ENCODE data around the gene ITGA4.

Gene ITGA4

GRCh38 chr2:181457121-181457740 is at the start of gene ITGA4:
TSS of gene ITGA4 (plus strand) at chr2:181457386. CDS start at chr2:181457655, 269 bp downstream.
- DNase-seq (ENCODE audit: low spot score) = peak; percentile 71
- H3K27ac ChIP-seq = peak within 1 kb of the TSS in 1 of 2 donors; percentile 63
- H3K4me3 ChIP-seq = peak within 1 kb of the TSS; percentile 75
- no peak for TF ChIP-seq CTCF (IDR thresholded peaks at IDR 0.05)

GRCh38 chr2:181408861-181409260 is 48.3 kb upstream of the ITGA4 start:
- no peak for DNase-seq (ENCODE audit: low spot score)
- H3K4me3 ChIP-seq = no peak overlapping the region
- H3K27ac ChIP-seq = no peak overlapping the region
- TF ChIP-seq CTCF (IDR thresholded peaks at IDR 0.05) = no peak

- no peak for TF ChIP-seq CTCF (IDR thresholded peaks at IDR 0.05)
- Histone ChIP-seq H3K4me3 (no peak overlapping the region), H3K27ac (no peak overlapping the region)
- no peak for DNase-seq (ENCODE audit: low spot score)
Measured at GRCh38 chr2:181411105-181411849, 45.9 kb upstream of the ITGA4 start.

- no peak for TF ChIP-seq CTCF (IDR thresholded peaks at IDR 0.05)
- H3K4me3 ChIP-seq = no peak overlapping the region
- DNase-seq (ENCODE audit: low spot score) = no peak
- H3K27ac ChIP-seq = no peak overlapping the region
Measured at GRCh38 chr2:181419129-181419855, 37.9 kb upstream of the ITGA4 start.

GRCh38 chr2:181420259-181421130 is 36.7 kb upstream of the ITGA4 start:
- no peak for TF ChIP-seq CTCF (IDR thresholded peaks at IDR 0.05)
- no peak for DNase-seq (ENCODE audit: low spot score)
- H3K27ac ChIP-seq = no peak overlapping the region
- H3K4me3 ChIP-seq = no peak overlapping the region

- DNase-seq (ENCODE audit: low spot score) = no peak
- Histone ChIP-seq H3K27ac (no peak overlapping the region), H3K4me3 (no peak overlapping the region)
- TF ChIP-seq CTCF (IDR thresholded peaks at IDR 0.05) = no peak
Measured at GRCh38 chr2:181421131-181421458, 36.1 kb upstream of the ITGA4 start.

All from coronary artery (tissue), 2 donors.